Inferior parietal cortex (tissue), 1 donor: ENCODE measurements around the gene SOX13.

Experiments
- DNase-seq: peaks from one replicate; pipeline ENCODE4 v3.0.0-alpha.2; 2016; ENCODE audit errors: extremely low spot score

Gene SOX13

DNA sequence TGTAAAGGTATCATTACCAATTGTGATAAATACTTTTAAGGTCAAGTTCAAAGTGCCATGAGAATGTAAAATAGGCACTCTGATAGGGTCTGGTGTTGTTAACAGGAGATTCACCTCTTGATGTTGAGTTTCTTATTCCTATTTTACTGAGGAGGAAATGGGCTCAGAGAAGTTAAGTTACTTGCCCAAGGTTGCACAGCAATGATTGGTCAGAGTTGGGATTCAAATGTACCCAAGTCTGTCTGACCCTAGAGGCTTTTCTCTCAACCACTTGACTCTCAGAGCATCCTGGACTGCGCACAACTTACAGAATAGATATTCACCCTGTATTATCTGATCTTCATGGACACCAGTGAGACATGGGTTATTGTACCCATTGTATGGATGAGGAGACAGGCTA, 33.9 kb downstream of the SOX13 start:
- DNase-seq, result no peak

DNA sequence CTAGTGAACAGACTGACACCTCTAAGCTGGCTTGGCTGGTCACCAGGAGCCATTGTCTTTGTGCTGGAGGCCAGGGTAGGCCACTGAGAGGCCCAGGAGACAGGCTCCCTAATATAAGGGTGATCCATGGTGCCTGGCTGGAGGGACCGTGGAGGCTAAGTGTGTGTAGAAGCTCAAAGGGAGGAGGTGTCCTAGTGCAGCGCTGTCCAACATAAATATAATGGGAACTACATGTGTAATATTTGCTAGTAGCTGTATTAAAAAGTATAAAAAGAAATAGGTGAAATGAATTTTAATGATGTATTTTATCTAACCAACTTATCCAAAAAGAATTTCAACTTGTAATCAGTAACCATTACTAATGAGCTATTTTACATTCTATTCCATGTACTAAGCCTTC, 35.0 kb downstream of the SOX13 start:
- DNase-seq, result no peak

DNA sequence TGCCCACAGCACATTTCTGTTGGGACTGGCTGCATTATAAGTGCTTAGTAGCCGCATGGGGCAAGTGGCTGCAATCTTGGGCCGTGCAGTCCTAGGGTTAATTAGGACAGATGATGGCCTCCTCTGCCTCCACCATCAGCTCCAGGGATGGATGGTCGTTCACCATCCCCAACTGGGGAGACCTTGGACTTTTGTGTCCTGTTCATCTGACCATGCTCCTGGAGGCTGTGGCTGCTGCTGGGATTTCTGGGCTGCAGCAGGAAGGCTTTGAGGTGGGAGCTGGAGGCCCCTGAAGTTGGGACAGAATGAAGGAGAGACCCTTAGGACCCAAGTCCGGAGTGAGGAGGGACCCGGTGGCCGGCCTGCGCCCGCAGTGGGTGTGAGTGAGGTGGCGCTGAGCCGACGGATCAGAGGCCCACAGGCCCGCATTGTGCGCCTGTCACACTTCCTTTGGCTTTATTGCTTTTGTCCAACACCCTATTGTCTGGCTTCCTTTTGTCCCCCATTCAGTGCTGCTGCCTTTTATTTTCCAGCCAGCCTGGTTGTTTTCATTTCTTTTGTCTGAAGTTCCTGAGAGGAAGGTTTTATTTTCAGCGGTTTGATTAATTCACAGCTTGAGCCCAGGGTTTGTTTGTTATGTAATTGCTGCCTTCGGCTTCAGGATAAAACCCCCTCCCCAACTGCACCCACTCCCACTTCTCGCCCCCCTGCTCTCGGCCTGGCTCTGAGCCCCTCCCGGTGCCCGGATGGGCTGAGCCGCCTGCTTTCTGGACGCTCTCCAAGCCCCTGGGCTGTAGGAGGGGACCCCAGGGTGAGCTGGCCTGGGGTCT, 35.6 kb downstream of the SOX13 start:
- DNase-seq, result no peak

DNA sequence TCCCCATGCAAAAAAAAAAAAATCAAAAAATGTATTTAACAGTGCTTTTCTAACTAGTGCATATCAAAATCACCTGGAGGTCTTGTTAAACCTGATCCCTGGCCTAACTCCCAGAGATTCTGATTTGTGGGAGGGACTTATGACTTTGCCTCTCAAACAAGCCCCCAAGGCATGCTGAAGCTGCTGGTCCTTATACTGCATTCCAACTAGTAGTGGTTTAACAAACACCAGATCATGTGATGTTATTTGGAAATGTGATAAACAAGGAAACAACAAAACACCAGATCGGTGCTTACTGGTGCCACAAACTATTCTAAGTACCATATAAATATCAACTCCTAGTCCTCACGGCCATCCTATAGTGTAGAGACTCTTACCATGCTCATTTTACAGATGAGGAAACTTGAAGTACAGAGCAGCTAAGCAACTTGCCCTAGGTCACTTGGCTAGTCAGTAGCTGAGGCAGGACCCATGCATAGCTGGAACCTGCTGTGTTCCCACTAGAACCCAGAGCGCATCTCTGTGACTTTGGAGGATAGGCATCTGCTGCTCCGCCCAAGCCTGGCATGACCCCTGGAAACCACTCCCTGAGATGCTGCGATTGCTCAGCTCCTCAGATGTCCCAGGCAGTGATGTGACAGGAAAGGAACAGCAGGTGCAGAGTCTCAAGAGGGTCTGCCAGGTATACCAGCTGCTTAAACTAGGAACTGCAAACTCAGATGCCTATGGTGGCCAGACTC, 38.1 kb downstream of the SOX13 start:
- no peak for DNase-seq

DNA sequence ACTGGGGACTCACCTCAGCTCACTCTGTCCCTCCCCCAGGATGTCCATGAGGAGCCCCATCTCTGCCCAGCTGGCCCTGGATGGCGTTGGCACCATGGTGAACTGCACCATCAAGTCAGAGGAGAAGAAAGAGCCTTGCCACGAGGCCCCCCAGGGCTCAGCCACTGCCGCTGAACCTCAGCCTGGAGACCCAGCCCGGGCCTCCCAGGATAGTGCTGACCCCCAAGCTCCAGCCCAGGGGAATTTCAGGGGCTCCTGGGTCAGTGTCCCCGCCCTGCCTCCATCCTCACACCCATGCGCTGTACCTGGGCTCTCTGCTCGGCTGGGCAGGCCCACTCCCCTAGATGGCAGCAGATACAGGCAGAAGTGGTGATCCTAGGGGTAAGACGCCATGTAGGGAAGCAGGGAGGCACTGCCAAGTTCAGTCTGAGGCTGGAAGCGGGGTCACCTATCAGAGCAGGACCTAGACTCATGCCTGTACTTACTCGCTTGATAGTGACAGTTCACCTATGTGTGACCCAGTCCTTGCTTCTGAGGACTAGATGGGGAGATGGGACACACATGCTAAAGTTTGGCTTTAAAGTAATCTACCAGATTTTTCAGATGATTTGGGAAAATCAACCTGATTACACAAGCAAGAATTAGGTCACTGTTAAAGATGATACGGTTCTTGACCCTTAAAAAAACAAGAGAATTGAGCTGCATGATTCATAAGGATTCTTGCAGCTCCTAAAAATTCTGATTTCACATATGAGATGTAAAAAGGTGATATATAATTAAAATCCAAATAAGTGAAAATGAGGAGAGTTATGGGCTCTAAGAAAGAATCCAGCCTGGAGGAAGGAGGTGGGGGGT, 40.2 kb downstream of the SOX13 start:
- no peak for DNase-seq

DNA sequence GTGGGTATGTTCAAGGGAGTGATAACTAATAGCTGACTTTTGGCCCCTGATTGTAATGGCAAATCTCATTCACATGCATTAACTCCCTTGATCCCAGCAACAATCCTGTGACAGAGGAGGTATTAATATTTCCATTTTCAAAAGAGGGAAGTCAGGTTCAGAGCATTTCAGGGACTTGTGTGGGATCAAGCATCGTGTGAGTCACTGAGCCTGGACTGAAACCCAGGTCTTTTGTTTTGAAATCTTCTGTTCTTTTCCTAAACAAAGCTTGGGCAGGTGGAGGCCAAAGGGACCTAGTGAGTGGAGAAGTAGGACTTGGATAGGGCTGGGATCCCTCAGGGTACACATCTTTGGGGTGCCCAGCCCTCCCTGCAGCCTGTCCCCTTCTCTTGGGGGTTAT, 41.0 kb downstream of the SOX13 start:
- no peak for DNase-seq

DNA sequence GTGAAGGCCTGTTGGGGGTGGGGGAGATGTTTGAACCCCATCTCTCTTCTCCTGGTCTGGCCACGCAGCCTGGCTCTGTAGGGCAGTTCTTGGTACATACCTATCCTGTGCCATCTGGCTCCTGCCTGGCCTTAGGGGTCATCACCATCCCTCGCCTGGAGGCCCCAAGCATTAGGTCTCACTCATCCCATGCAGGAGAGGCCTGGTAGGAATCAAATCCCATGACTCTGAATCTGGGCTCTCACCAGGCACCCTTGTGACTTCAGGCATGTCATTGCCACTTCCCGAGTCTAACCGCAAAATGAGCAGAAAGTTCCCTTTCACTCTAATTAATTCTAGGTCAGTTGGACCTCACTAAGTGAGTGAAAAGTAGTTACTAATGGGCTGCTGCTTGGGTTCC, 41.7 kb downstream of the SOX13 start:
- no peak for DNase-seq

DNA sequence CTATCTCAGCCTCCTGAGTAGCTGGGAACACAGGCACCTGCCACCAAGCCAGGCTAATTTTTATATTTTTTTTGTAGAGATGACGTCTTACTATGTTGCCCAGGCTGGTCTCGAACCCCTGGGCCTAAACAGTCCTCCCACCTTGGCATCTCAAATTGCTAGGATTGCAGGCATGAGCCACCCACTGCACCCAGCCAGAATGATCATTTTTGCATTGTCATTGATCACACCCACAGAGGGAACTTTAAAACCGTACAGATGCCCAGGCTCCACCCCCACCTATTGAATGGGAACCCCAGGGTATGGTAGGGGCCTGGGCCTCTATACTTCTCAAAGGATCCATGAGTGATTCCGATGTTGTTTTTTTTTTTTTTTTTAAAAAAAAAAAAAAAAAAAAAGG, 42.2 kb downstream of the SOX13 start:
- no peak for DNase-seq

DNA sequence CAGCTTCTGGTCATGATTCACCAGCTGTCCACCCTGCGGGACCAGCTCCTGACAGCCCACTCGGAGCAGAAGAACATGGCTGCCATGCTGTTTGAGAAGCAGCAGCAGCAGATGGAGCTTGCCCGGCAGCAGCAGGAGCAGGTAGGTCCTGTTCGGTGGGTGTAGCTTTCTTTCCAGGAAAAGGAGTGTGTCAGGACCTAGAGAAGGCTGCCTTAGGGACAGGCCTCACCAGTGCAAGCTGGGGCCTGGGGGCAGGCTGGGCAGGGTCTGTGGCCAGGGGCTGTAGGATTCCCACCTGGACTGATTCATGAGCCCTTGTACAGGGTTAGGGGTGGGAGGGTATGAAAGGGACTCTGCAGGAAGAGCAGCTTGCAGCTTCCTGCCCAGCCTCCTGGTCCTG, 43.6 kb downstream of the SOX13 start:
- DNase-seq, result no peak

DNA sequence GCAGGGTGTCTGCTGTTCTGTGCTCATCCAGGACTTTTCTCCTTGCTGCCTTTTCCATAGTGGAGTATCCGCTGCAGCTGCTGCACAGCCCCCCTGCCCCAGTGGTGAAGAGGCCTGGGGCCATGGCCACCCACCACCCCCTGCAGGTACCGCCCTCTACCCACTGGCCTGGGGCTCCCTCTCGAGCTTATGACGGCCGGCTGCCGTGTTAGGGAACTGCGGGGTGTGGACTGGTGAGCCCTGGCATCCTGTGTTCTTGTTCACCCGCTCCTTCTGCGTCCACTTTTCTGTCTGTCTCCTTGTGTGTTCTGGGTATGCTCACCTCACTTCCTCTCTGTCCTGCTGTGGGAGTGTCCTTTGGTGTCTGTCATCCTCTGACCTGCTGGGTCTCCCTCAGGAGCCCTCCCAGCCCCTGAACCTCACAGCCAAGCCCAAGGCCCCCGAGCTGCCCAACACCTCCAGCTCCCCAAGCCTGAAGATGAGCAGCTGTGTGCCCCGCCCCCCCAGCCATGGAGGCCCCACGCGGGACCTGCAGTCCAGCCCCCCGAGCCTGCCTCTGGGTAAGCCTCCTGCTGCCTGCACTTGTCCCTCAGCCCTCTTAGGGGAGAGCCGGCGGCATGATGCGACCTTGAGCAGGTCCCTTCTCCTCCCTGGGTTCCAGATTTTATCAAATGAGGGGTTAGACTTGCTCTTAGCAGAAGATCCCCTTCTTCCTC, 49.1 kb downstream of the SOX13 start:
- DNase-seq, result no peak

DNA sequence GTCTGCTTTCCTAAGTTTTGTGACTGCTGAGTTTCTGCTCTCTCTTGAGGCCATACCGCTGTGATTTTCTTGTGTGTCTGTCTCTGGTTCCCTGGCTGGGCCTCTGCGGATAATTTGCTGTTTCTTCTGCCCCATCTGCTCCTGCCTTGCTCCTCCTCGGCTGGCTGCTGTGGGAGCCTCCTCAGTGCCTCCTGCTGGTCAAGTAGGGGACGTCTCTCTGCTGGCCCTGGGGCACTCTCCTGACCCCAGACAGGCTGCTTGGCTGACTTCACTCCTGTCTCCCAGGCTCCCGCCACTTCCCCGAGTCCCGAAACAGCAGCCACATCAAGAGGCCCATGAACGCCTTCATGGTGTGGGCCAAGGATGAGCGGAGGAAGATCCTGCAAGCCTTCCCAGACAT, 50.5 kb downstream of the SOX13 start:
- DNase-seq, result no peak

DNA sequence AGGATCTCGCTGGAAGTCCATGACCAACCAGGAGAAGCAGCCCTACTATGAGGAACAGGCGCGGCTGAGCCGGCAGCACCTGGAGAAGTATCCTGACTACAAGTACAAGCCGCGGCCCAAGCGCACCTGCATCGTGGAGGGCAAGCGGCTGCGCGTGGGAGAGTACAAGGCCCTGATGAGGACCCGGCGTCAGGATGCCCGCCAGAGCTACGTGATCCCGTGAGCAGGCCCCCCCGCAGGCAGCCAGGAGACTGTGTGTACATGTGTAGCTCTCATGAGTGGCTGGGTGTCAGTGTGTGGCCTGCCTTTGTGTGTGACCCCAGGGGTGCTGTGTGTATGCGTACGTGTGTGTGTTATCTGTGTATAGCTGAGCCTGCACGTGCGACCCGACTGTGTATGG, 51.7 kb downstream of the SOX13 start:
- no peak for DNase-seq

DNA sequence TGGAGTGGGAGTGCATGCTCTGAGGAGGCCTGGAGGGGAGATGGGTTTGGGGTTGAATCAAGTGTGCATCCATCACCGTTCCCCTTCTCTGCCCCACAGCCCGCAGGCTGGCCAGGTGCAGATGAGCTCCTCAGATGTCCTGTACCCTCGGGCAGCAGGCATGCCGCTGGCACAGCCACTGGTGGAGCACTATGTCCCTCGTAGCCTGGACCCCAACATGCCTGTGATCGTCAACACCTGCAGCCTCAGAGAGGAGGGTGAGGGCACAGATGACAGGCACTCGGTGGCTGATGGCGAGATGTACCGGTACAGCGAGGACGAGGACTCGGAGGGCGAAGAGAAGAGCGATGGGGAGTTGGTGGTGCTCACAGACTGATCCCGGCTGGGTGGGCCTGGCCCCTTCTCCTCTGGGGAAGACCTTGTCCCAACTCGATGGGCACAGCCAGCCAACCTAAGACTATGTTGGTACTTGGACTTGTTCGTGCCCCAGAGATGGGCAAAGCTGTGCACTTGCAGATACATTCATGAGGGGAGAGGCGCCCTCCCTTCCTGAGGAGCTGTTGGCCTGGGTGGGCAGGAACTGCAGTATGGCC, 52.9 kb downstream of the SOX13 start:
- no peak for DNase-seq

DNA sequence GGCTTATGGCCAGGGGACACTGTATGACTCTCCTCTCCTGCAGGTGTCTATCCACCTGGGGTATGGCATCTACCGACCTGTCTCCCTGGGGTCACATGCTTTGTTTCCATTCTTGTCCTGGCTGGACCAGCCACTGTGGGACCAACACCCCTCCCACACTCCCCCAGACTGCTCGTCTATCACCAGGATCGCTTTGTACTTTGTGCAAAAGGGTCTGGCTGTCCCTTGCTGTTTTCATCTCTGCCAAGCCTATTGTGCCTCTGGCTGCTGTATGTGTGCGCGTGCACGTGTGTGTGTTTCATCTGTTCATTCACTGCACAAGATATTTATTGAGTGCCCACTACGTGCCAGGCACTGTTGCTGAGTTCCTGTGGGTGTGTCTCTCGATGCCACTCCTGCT, 53.5 kb downstream of the SOX13 start:
- DNase-seq, result no peak

DNA sequence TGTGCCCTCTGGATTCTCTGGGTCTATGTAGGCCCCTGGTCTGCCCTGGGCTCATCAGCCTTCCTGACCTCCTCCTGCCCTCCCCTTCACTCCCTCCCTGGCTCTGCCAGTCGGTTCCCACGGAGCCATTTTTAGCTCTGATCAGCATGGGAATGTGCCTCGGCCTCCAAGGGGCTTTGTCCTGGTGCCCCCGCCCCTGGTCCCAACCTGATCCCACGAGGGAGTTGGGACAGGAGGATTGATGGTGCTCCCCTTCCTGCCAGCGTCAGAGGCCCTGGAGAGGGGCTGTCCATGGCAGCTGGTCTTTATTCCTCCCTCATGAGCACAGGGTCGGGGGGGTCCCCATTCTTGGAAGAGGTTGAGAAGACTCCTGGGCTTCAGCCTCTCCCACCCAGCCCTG, 54.0 kb downstream of the SOX13 start:
- no peak for DNase-seq

DNA sequence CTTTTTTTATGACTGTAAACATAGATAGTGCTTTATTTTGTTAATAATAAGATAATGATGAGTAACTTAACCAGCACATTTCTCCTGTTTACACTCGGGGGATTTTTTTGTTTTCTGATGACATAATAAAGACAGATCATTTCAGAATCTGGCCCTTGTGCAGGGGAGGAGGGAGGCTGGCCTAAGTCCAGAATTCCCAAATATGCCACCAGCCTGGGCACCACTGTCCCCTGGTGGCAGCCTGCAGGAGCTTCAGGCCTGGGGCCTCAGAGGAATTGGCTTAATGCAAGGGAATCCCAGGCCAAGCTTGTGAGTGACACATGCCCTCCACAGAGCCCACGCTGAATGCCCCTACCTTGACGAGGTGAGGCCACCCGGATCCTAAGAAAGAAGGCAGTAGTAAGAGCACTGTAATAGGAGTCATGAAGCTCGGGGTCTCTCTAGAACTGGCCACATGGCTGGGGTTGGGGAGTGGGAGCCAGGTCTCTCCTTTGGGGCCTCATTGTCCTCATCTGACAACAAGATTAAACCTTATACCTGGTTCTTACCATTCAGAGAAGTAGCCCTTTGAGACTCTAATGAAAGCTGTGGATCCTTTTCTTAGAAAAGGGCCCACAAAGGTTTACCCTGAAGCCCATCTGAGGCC, 54.8 kb downstream of the SOX13 start:
- DNase-seq, result peak; percentile 66

DNA sequence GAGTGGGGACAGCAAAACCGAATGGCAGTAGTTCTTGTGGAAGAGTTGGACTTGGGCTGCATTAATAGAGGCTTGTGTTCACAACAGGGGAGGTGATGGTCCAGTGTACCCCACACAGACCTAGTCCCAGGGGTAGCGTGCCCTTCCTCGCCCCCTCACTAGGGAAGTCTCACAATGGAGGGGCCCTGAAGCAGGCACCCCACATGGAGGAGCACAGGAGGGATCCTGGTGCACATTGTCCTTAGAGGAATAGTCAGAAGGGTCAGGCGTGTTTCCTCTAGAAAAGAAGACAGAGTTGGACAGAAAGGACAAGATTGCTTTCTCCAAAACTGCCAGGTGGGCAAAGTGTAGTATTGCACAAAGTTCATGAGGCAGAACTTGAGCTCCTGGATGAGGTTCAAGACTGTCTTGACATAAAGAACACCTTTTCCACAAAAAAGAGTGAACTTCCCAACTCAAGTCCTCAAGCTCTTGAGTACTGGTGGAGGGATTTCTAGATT, 55.6 kb downstream of the SOX13 start:
- DNase-seq, result no peak

DNA sequence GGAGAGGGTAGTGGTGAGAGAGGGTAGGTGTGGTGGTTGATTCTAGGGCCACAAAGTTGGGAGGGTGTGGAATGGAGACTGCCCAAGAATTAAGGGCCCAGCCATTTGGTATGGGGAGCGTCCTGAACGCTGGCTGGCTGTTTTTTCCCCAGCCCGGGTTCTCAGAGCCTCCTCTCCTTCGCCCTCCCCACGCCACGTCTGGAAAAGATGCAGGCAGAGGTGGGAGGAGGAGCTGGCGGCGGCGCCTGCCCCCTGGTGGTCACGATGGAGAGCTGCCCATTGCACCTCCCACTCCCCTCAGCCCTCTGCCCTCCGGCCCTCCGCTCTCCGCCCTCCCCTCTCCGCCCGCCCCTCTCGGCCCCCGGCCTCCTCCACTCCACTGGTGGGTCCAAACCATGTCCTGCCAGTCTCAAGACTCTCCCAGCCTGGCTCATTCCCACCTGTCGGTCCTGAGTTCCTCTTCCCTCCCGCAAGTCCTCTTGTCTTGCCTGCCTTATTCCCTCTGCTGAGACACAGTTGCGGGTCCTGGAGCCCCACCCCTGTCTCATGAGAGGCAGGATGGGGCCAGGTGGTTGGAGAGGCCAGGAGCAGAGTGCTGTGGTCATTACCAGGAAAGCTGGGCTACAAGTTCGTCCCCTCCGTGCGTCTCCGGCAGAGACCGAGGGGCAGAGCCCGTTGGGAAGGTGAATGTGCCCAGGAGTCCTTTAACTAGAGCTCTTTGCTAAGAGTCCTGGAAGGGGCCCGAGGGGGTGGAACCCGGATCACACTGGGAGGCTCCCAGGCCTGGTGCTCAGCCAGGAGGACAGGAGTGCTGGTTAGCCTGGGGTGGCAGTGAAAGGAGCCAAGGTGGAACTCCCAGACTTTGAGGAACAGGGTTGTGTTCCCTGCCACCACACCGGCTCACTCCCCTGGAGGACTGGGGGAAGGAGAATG, 56.3 kb downstream of the SOX13 start:
- peak; percentile 48 for DNase-seq

DNA sequence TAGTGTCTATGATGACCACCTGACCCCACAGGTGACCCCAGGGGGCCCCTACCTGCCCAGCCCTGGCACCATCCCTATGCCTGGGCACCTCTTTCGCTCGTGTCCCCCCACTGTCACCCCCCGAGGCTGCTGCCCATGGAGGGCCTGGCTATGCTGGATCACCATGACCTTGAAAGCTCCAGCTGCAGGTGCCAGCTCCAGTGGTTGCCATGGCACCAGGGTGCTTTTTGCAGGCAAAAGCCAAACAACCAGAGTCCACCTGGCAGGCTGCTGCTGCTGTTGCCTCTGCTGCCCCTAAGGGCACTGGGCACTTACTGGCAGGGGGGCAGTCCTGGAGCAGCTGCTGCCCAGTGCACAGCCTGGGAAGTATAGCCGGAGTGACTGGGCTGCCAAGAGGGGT, 57.3 kb downstream of the SOX13 start:
- no peak for DNase-seq
